SU-DHL-6 (cell line): ENCODE results near the gene MIB2.

Experiments
- EZH2phosphoT487 ChIP-seq: fragments of 200-600 bp; sonication (generic), shearing (Covaris generic); conservative IDR thresholded peaks from 2 replicates; pipeline ENCODE4 v1.6.1; 2018; ENCODE audit warnings: mild to moderate bottlenecking, antibody characterized with exemption, low read length, moderate library complexity, mixed read lengths
- TF ChIP-seq, protein P1 (sequence below): fragments of 200-600 bp; sonication (generic); IDR thresholded peaks from one replicate; pipeline ENCODE4 v1.5.1; 2017; ENCODE audit warnings: antibody characterized with exemption, mild to moderate bottlenecking, low read length, moderate library complexity; ENCODE audit not compliant: insufficient read depth, poor library complexity, severe bottlenecking

- TF ChIP-seq, protein P1, sequence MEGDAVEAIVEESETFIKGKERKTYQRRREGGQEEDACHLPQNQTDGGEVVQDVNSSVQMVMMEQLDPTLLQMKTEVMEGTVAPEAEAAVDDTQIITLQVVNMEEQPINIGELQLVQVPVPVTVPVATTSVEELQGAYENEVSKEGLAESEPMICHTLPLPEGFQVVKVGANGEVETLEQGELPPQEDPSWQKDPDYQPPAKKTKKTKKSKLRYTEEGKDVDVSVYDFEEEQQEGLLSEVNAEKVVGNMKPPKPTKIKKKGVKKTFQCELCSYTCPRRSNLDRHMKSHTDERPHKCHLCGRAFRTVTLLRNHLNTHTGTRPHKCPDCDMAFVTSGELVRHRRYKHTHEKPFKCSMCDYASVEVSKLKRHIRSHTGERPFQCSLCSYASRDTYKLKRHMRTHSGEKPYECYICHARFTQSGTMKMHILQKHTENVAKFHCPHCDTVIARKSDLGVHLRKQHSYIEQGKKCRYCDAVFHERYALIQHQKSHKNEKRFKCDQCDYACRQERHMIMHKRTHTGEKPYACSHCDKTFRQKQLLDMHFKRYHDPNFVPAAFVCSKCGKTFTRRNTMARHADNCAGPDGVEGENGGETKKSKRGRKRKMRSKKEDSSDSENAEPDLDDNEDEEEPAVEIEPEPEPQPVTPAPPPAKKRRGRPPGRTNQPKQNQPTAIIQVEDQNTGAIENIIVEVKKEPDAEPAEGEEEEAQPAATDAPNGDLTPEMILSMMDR: no peak
- no peak for TF ChIP-seq EZH2phosphoT487
Observed at GRCh38 chr1:1601564-1602303, 13.6 kb upstream of the MIB2 start.
